Gastroesophageal sphincter (tissue), 4 donors: ENCODE measurements around the gene AWAT1. TPM values are rescaled to one million over a fixed set of nuclear protein-coding genes. Genes with fewer than 3 reads are reported as not detected.

Experiments used
- ATAC-seq: fragments of 150-250 bp; one replicate; pipeline ENCODE4 v1.9.1; 2016; ENCODE audit warnings: mild to moderate bottlenecking, moderate library complexity
- H3K27ac ChIP-seq, 4 donors: fragments of 200-600 bp; sonication (generic) in 3 of 4; 1 replicate in 3 of 4; 2 replicates in 1 of 4; pipeline ENCODE4 v1.5.1; 2016 to 2019
- H3K27me3 ChIP-seq: fragments of 200-600 bp; sonication (generic); one replicate; pipeline ENCODE4 v1.5.1; 2019
- H3K36me3 ChIP-seq, 2 donors: fragments of 200-600 bp; sonication (generic); one replicate each; pipeline ENCODE4 v1.5.1; 2019; ENCODE audit warnings: control low read depth in 1 of 2
- H3K4me1 ChIP-seq, 3 donors: fragments of 200-600 bp; sonication (generic); 1 replicate in 2 of 3; 2 replicates in 1 of 3; pipeline ENCODE4 v1.5.1; 2016 to 2019; ENCODE audit warnings: control low read depth in 2 of 3
- H3K4me3 ChIP-seq, 2 donors: fragments of 200-600 bp; sonication (generic); one replicate each; pipeline ENCODE4 v1.5.1; 2019; ENCODE audit warnings: mild to moderate bottlenecking in 1 of 2, moderate library complexity in 1 of 2
- H3K9me3 ChIP-seq, 3 donors: fragments of 200-600 bp; sonication (generic); one replicate each; pipeline ENCODE4 v1.5.1; 2017 to 2019; ENCODE audit warnings: control low read depth in 2 of 3
- EP300 ChIP-seq: sonication (generic); formaldehyde crosslinking; IDR thresholded peaks from one replicate; pipeline ENCODE4 v1.6.1; 2017; ENCODE audit warnings: antibody characterized with exemption, mild to moderate bottlenecking
- POLR2A ChIP-seq, 2 donors: fragments of 450-650 bp; IDR thresholded peaks; one replicate each; pipeline ENCODE4 v1.6.1; 2017; ENCODE audit warnings: antibody characterized with exemption in 2 of 2, mild to moderate bottlenecking in 2 of 2, moderate library complexity in 1 of 2
- POLR2AphosphoS5 ChIP-seq: sonication (generic); formaldehyde crosslinking; IDR thresholded peaks from one replicate; pipeline ENCODE4 v1.6.1; 2017; ENCODE audit warnings: antibody characterized with exemption
- WGBS, 2 donors: methylation state at CpG; one replicate each; pipeline ENCODE4 v1.1.5; 2018; ENCODE audit warnings: low coverage in 1 of 2; 5-methylcytosine and 5-hydroxymethylcytosine counted together
- total RNA-seq, 4 donors: library from RNA; depleted of rRNA; stranded (reverse); fragments of >200 nt; gene quantifications; one replicate each; pipeline ENCODE4 v1.1.0, GENCODE V29; 2016
- TF ChIP-seq, protein P1 (sequence below), 4 experiments: fragments of 200-600 bp in 2 of 4; fragments of 450-650 bp in 2 of 4; sonication (generic) in 1 of 4; IDR thresholded peaks; one replicate each; pipeline ENCODE4 v1.5.1; 2017 to 2019; ENCODE audit warnings: antibody characterized with exemption in 4 of 4, mild to moderate bottlenecking in 2 of 4, moderate library complexity in 2 of 4

Gene AWAT1
- total RNA-seq, 4 donors from 2014 or later: not detected

DNA sequence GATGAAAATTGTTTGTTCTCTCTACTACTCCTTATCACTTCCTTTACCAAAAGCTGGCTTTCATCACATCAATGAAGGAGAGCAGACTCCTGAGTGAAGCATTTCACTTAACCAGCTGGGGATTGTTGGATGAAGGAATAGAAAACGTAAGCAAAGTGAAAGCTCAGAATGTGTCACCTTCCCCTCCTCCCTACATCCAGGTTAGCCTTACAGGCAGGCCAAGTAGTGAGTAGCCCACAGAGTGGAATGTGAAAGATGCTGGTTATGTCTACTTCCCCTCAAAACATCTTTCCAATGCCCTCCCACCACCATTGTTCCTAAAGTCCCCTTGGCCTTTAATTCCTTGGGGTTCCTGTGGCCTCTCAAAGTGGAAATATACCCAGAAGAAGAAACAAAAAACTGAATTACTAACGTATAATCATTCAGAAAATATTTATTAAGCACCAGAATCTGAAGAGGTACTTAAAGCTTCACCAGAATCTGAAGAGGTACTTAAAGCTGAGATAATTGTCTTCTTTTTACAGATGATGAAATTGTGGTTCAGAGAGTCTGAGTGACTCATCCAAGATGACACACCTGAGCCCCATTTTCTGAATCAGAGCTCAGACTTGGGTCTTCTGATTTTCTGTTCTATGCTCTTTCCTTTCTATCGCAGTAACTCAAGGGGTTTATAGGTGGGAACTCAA lies 19.1 kb downstream of the AWAT1 start:
- WGBS, 2 donors: 73 to 83% methylated on average over 1 to 3 of the region's 3 CpGs
- Histone ChIP-seq H3K36me3 (no peaks in the 10 kb centered on the region), H3K9me3 (no peaks in the 10 kb centered on the region), H3K4me1 (no peaks in the 10 kb centered on the region), H3K27me3 (no peaks in the 10 kb centered on the region), H3K4me3 (no peak overlapping the region), H3K27ac (no peak overlapping the region)
- no peak for ATAC-seq
- TF ChIP-seq, protein P1, sequence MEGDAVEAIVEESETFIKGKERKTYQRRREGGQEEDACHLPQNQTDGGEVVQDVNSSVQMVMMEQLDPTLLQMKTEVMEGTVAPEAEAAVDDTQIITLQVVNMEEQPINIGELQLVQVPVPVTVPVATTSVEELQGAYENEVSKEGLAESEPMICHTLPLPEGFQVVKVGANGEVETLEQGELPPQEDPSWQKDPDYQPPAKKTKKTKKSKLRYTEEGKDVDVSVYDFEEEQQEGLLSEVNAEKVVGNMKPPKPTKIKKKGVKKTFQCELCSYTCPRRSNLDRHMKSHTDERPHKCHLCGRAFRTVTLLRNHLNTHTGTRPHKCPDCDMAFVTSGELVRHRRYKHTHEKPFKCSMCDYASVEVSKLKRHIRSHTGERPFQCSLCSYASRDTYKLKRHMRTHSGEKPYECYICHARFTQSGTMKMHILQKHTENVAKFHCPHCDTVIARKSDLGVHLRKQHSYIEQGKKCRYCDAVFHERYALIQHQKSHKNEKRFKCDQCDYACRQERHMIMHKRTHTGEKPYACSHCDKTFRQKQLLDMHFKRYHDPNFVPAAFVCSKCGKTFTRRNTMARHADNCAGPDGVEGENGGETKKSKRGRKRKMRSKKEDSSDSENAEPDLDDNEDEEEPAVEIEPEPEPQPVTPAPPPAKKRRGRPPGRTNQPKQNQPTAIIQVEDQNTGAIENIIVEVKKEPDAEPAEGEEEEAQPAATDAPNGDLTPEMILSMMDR (IDR thresholded peaks at IDR 0.05): no peak
- TF ChIP-seq POLR2A (IDR thresholded peaks at IDR 0.05): no peak
- no peak for TF ChIP-seq EP300
- no peak for TF ChIP-seq POLR2AphosphoS5

DNA sequence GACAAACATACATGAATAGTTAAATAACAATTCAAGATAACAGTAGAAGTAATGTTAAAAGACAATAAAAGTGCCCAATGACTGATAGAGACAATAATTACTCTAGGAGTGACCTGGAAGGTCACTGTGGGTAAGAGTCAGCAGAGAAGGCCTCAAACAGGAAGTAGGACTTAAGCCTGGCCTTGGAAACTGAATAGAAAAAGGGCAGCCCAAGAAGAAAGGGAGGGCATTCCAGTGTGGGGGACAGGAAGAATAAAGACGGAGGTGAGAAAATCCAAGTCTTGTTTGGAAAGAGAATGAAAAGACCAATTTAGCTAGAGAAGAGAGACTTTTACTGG lies 19.6 kb downstream of the AWAT1 start:
- Histone ChIP-seq H3K4me3 (no peak overlapping the region), H3K27ac (no peak overlapping the region), H3K36me3 (no peaks in the 10 kb centered on the region), H3K9me3 (no peaks in the 10 kb centered on the region), H3K27me3 (no peaks in the 10 kb centered on the region), H3K4me1 (no peaks in the 10 kb centered on the region)
- TF ChIP-seq POLR2A (IDR thresholded peaks at IDR 0.05): no peak
- TF ChIP-seq, protein P1 (IDR thresholded peaks at IDR 0.05): no peak
- TF ChIP-seq EP300: no peak
- TF ChIP-seq POLR2AphosphoS5: no peak
- ATAC-seq: no peak
- 86 to 100% methylated on average over 1 of the region's 1 CpG for WGBS, 2 donors

DNA sequence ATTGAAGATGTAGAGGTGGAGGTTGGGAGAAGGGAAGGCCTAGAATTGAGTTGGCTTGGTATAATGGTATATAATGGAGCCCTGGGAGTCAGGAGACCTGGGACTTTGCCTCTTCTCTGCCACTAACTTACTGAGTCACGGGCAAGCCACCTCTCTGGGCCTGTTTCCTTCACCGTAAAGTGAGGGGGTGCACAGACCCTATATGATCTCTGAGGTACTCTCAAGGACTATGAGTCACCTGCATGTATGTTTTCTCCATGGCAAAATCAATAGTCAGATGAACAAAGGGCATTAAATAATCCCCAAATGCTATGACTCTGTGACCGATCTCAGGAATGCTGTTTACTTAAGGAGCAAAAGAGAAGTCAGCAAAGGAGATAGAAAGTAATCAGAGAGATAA lies 20.5 kb downstream of the AWAT1 start:
- Histone ChIP-seq H3K36me3 (no peaks in the 10 kb centered on the region), H3K9me3 (no peaks in the 10 kb centered on the region), H3K4me1 (no peaks in the 10 kb centered on the region), H3K27ac (no peak overlapping the region), H3K27me3 (no peaks in the 10 kb centered on the region), H3K4me3 (no peak overlapping the region)
- WGBS, 2 donors: 40 to 100% methylated on average over 1 of the region's 3 CpGs
- no peak for ATAC-seq
- no peak for TF ChIP-seq POLR2A (IDR thresholded peaks at IDR 0.05)
- TF ChIP-seq, protein P1 (IDR thresholded peaks at IDR 0.05): no peak
- TF ChIP-seq POLR2AphosphoS5: no peak

DNA sequence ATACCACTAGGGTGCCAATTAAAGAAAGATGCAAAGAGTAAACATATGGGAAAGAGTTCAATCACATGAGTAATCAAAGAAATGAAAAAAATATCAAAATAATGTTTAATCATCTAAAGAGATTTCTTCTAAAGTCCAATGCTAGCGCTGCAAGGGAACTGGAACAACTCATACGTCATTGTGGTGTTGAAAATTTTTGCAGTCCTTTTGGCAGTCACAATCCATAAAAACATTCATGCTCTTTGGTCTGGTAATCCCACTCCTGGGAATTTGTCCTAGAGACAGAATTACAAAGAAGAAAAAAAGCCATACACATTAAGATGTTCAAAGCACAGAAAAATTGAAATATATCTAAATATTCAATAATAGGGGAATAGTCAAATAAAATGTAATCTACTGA lies 21.0 kb downstream of the AWAT1 start:
- Histone ChIP-seq H3K36me3 (no peaks in the 10 kb centered on the region), H3K4me1 (no peaks in the 10 kb centered on the region), H3K9me3 (no peaks in the 10 kb centered on the region), H3K27me3 (no peaks in the 10 kb centered on the region), H3K4me3 (no peak overlapping the region), H3K27ac (no peak overlapping the region)
- 51 to 63% methylated on average over 2 of the region's 2 CpGs for WGBS, 2 donors
- no peak for ATAC-seq
- no peak for TF ChIP-seq POLR2A (IDR thresholded peaks at IDR 0.05)
- no peak for TF ChIP-seq EP300
- TF ChIP-seq, protein P1 (IDR thresholded peaks at IDR 0.05): no peak
- TF ChIP-seq POLR2AphosphoS5: no peak
